NCI-H2107 treated with DMSO at 0.1 percent for 48 hours (cell line): Measurements from ENCODE around the gene THADA.
A peak's percentile ranks its signal among the peaks of the same experiment; 100 is the strongest.
"Not testable (repeated sequence)": the region's sequence is repeated elsewhere in the genome, so short reads cannot be mapped to it uniquely, and the experiment has no call there.

Source experiments
- DNase-seq: peaks from one replicate; lab custom pipeline; 2025; ENCODE audit not compliant: unreplicated experiment; lab: John Stamatoyannopoulos, UW

Gene THADA

GRCh38 chr2:43595603-43596412, at the start of gene THADA:
Gene THADA, minus strand, starts transcription at chr2:43596038. Its CDS starts 3,646 bp downstream, at chr2:43592392.
- peak; percentile 94 for DNase-seq

- no peak for DNase-seq
These were observed 47.8 kb upstream of the THADA start for GRCh38 chr2:43643680-43644079.

GRCh38 chr2:43642363-43642762, 46.5 kb upstream of the THADA start:
- no peak for DNase-seq

GRCh38 chr2:43637030-43637803, 41.4 kb upstream of the THADA start, which contains the start of gene PLEKHH2:
Gene PLEKHH2, plus strand, starts transcription at chr2:43637260. Its CDS starts 7,414 bp downstream, at chr2:43644674.
- DNase-seq: peak; percentile 20

GRCh38 chr2:43636621-43637020, 40.8 kb upstream of the THADA start:
- no peak for DNase-seq

- DNase-seq: not testable (repeated sequence)
These were observed 40.3 kb upstream of the THADA start for GRCh38 chr2:43636153-43636552.

- DNase-seq: peak; percentile 48
These were observed 38.9 kb upstream of the THADA start for GRCh38 chr2:43634604-43635306.

- no peak for DNase-seq
These were observed 35.9 kb upstream of the THADA start for GRCh38 chr2:43631618-43632317.

- no peak for DNase-seq
These were observed 27.2 kb upstream of the THADA start for GRCh38 chr2:43622931-43623451.

- no peak for DNase-seq
These were observed 23.7 kb upstream of the THADA start for GRCh38 chr2:43619511-43619910.

GRCh38 chr2:43616967-43617680, 21.3 kb upstream of the THADA start:
- no peak for DNase-seq

GRCh38 chr2:43612944-43613343, 17.1 kb upstream of the THADA start:
- DNase-seq: no peak

- peak; percentile 45 for DNase-seq
These were observed 16.4 kb upstream of the THADA start for GRCh38 chr2:43611987-43612894.

- no peak for DNase-seq
These were observed 14.5 kb upstream of the THADA start for GRCh38 chr2:43610361-43610760.

GRCh38 chr2:43609290-43609918, 13.6 kb upstream of the THADA start:
- DNase-seq: peak; percentile 34

GRCh38 chr2:43605851-43606250, 10.0 kb upstream of the THADA start:
- DNase-seq: peak; percentile 5

- DNase-seq: peak; percentile 39
These were observed 9.3 kb upstream of the THADA start for GRCh38 chr2:43605079-43605655.

- DNase-seq: no peak
These were observed 8.8 kb upstream of the THADA start for GRCh38 chr2:43604674-43605073.
